ENCODE measurements around the gene HSBP1. TPM values are rescaled to one million over a fixed set of nuclear protein-coding genes. Genes with fewer than 3 reads are reported as not detected.

The HSBP1 gene
- total RNA-seq, 1 donor from 2014 or later, result 189 TPM

DNA sequence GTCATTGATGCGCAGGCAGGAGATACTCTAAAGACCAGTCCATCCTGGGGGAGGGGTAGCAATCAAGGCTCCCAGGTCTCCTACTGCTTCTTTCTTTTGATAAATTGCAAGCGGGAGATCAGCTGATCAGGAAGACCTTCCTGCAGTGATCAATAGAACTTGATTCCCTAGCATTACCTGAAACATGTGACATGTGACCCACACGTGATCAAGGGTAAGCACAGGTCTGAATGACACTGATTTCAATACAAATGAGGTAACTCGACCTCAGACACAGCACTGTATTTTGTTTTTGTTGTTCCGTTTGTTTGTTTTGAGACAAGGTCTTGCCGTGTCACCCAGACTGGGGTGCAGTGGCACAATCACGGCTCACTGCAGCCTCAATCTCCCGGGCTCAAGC is 51.5 kb downstream of the HSBP1 start:
- ATAC-seq (no peak), DNase-seq (ENCODE audit: missing footprints) (no peak)
- intact Hi-C loops (cut with DNase I), result no loop called here

DNA sequence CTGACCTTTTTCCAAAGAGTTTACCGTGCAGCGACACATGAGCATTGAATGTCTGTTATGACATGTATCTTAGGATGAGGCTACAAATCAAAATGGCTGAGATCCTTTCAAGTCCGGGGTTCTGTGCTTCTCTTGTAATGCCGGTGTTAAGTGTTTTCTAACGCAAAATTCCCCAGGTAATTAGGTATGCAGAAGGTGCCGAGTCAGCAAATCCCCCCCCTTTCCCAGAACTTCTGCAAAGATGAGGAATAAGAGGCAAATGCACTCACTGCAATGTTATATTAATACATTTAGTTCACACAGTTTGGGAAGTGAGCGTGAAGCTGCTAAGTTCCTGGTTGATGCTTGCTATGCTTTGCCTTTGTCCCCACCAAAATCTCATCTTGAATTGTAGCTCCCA is 54.9 kb downstream of the HSBP1 start:
- DNase-seq (ENCODE audit: missing footprints), result no peak
- no peak for ATAC-seq
- intact Hi-C loops (cut with DNase I), result no loop called here

DNA sequence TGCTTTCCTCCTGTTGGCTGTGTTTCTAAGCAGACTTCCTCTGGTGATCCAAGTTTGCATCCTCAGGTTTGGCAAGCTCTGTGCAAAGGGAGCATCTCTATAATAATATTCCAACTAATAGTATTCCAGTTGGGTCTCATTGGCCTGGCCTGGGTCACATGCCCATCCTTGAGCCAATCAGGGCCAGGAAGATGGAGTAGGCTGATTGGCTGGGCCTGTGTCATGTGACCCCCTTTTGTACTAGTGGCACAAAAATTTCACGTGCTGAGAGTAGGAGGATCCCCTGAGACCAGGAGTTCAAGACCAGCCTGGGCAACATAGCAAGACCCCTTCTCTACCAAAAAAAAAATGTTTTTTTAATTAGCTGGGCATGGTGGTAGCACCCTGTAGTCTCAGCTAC is 55.9 kb downstream of the HSBP1 start:
- no peak for DNase-seq (ENCODE audit: missing footprints)
- no peak for ATAC-seq
- intact Hi-C loops (cut with DNase I), result no loop called here

Other genes with a start within 250 kb of the HSBP1 start
- 48.2 TPM for gene MLYCD, start 91.1 kb downstream of the HSBP1 start, total RNA-seq
- 8.2 TPM for gene OSGIN1, start 145.3 kb downstream of the HSBP1 start, total RNA-seq
- gene NECAB2, start 160.3 kb downstream of the HSBP1 start, total RNA-seq, result 1.8 TPM
- 3.1 TPM for gene SLC38A8, start 234.8 kb downstream of the HSBP1 start, total RNA-seq